ENCODE data around the gene AGA. TPM values are rescaled to one million over a fixed set of nuclear protein-coding genes. Genes with fewer than 3 reads are reported as not detected.

AGA gene
- total and polyA plus RNA-seq, 9 donors = 3.9 to 9.4 (median 6.9) TPM

DNA sequence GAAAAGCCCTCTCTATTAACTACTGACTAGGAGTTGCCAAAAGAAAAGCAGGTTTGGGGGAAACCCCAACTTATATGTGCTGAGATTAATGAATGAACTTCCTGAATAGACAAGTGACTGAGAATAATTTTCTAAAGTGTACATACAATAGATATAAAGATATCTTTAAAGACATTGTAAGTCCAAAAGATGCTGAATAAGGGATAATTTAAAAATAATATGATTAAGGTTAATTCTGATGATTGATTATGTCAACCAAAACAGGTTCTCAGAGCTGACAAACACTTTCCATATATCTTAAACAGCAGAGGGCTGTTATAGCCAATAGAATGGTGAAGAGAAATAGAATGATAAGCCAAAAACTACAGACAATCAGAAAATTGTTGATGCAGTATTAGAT lies 28.6 kb downstream of the AGA start:
- H3K4me1 ChIP-seq (ENCODE audit: control insufficient read depth, insufficient read depth, low read length) = no peaks in the 10 kb centered on the region
- H3K27ac ChIP-seq (ENCODE audit: low read length) = no peak overlapping the region
- H3K9me3 ChIP-seq (replicated peaks; ENCODE audit: control insufficient read depth, low read depth, low read length) = no peaks in the 10 kb centered on the region
- H3K27me3 ChIP-seq (ENCODE audit: control insufficient read depth, insufficient read depth, low read length) = no peaks in the 10 kb centered on the region
- no peak overlapping the region for H3K4me3 ChIP-seq (ENCODE audit: low read length)
- DNase-seq = no peak
- H3K36me3 ChIP-seq (ENCODE audit: control insufficient read depth, insufficient read depth, low read length) = no peaks in the 10 kb centered on the region

DNA sequence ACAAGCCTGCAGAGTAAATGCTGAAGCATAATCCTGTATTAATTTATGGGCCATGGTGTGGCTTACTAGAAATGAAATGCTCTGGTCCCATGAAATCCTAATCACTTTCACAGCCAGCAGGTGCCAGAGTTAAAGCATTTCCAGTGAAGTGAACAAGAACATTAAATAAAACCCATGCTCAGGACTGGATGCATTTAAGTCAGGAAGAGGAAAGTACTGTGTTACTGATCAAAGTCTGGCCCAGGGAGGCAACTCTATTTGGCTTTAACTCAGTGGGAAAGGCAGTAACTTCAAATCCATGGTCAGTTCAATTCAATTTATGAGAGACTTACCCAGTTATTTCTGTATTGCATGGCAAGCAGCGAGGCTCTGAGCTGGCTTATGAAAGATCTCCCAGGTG lies 29.2 kb downstream of the AGA start:
- no peak overlapping the region for H3K4me3 ChIP-seq (ENCODE audit: low read length)
- no peaks in the 10 kb centered on the region for H3K27me3 ChIP-seq (ENCODE audit: control insufficient read depth, insufficient read depth, low read length)
- H3K36me3 ChIP-seq (ENCODE audit: control insufficient read depth, insufficient read depth, low read length) = no peaks in the 10 kb centered on the region
- no peaks in the 10 kb centered on the region for H3K9me3 ChIP-seq (replicated peaks; ENCODE audit: control insufficient read depth, low read depth, low read length)
- WGBS (ENCODE audit: insufficient coverage) = no CpG with 5 or more reads among the region's 1 CpG
- no peaks in the 10 kb centered on the region for H3K4me1 ChIP-seq (ENCODE audit: control insufficient read depth, insufficient read depth, low read length)
- DNase-seq = no peak
- H3K27ac ChIP-seq (ENCODE audit: low read length) = no peak overlapping the region

DNA sequence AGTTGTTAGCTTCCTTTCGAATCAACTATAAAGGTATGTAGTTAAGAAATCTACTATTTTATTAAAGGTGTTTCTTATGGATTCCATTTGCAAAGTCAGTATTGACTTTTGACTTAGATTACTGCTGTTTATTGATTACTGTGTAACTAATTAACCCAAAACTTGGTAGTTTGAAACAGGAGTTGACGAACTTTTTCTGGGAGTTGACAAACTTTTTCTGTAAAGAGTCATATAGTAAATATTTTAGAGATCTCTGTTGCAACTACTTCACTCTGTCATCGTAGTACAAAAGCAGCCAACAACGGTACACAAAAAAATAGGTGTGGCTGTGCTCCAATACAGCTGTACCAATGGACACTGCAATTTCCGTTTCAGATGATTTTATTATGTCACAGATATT lies 30.2 kb downstream of the AGA start:
- DNase-seq = no peak
- no peaks in the 10 kb centered on the region for H3K4me1 ChIP-seq (ENCODE audit: control insufficient read depth, insufficient read depth, low read length)
- no peak overlapping the region for H3K4me3 ChIP-seq (ENCODE audit: low read length)
- no CpG with 5 or more reads among the region's 5 CpGs for WGBS (ENCODE audit: insufficient coverage)
- H3K27ac ChIP-seq (ENCODE audit: low read length) = no peak overlapping the region
- no peaks in the 10 kb centered on the region for H3K27me3 ChIP-seq (ENCODE audit: control insufficient read depth, insufficient read depth, low read length)
- no peaks in the 10 kb centered on the region for H3K9me3 ChIP-seq (replicated peaks; ENCODE audit: control insufficient read depth, low read depth, low read length)
- no peaks in the 10 kb centered on the region for H3K36me3 ChIP-seq (ENCODE audit: control insufficient read depth, insufficient read depth, low read length)

DNA sequence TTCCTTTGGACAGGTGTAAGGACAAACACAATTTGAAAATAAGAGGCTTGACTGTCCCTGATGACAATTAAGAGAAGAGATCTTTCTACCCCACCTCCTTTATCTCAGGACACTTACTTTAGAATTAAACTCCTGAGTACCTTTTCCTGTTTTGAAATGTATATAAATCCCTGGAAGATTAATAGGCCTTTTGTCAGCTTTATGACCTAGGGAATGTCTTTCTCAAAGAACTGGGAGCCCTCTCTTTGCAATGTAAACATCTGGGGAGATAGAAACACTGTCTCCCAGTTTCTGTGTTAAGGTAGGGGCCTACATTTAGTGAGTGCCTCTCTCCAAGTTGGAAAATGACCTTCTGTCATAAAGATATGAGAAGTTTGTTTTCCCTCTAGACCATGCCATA lies 31.7 kb downstream of the AGA start:
- H3K27ac ChIP-seq (ENCODE audit: low read length) = no peak overlapping the region
- no peaks in the 10 kb centered on the region for H3K4me1 ChIP-seq (ENCODE audit: control insufficient read depth, insufficient read depth, low read length)
- DNase-seq = no peak
- H3K9me3 ChIP-seq (replicated peaks; ENCODE audit: control insufficient read depth, low read depth, low read length) = no peaks in the 10 kb centered on the region
- H3K27me3 ChIP-seq (ENCODE audit: control insufficient read depth, insufficient read depth, low read length) = no peaks in the 10 kb centered on the region
- H3K4me3 ChIP-seq (ENCODE audit: low read length) = no peak overlapping the region
- H3K36me3 ChIP-seq (ENCODE audit: control insufficient read depth, insufficient read depth, low read length) = no peaks in the 10 kb centered on the region

DNA sequence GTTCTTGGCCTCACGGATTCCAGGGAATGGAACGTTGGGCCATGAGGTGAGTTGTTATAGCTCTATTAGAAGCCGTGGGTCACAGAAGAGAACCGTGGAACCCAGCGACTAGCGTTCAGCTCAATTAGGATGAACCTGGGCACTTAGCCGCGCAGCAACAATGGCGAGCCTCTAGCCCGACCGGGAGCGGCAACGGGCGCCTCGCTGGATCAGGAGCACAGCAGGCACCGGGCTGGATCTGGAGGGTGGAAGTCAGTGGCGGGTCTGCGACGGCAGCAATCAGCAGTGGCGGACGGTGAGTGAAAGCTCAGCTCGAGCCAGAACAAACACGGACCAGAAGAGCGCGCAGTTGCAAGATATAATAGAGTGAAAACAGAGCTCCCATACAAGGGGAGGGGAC lies 34.2 kb downstream of the AGA start:
- Histone ChIP-seq H3K27me3 (ENCODE audit: control insufficient read depth, insufficient read depth, low read length) (no peaks in the 10 kb centered on the region), H3K9me3 (replicated peaks; ENCODE audit: control insufficient read depth, low read depth, low read length) (no peaks in the 10 kb centered on the region), H3K27ac (ENCODE audit: low read length) (no peak overlapping the region), H3K4me1 (ENCODE audit: control insufficient read depth, insufficient read depth, low read length) (no peaks in the 10 kb centered on the region), H3K4me3 (ENCODE audit: low read length) (no peak overlapping the region), H3K36me3 (ENCODE audit: control insufficient read depth, insufficient read depth, low read length) (no peaks in the 10 kb centered on the region)
- no peak for DNase-seq
- 92% methylated on average over 22 of the region's 25 CpGs for WGBS (ENCODE audit: insufficient coverage)

DNA sequence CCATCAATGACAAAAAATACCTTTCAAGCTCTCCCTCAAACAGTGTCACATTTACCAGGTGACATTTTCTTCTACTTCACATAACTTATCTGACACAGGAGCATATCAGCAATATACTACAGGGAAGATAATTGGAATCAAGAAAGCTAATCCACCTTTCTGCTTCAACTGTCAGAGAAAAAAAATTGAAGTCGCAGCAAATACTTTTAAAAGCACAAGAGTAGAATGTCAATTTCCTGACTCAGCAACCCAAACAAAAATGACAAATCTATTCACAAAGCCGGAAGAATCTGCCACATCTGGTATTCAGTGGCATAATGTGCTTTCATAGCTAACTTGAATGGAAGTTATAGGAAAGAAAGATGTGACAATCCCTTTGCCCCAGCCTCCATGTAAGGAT lies 36.7 kb downstream of the AGA start:
- DNase-seq = no peak
- H3K4me1 ChIP-seq (ENCODE audit: control insufficient read depth, insufficient read depth, low read length) = no peaks in the 10 kb centered on the region
- H3K36me3 ChIP-seq (ENCODE audit: control insufficient read depth, insufficient read depth, low read length) = no peaks in the 10 kb centered on the region
- H3K27ac ChIP-seq (ENCODE audit: low read length) = no peak overlapping the region
- no peaks in the 10 kb centered on the region for H3K27me3 ChIP-seq (ENCODE audit: control insufficient read depth, insufficient read depth, low read length)
- no peak overlapping the region for H3K4me3 ChIP-seq (ENCODE audit: low read length)
- no CpG with 5 or more reads among the region's 2 CpGs for WGBS (ENCODE audit: insufficient coverage)
- H3K9me3 ChIP-seq (replicated peaks; ENCODE audit: control insufficient read depth, low read depth, low read length) = no peaks in the 10 kb centered on the region

DNA sequence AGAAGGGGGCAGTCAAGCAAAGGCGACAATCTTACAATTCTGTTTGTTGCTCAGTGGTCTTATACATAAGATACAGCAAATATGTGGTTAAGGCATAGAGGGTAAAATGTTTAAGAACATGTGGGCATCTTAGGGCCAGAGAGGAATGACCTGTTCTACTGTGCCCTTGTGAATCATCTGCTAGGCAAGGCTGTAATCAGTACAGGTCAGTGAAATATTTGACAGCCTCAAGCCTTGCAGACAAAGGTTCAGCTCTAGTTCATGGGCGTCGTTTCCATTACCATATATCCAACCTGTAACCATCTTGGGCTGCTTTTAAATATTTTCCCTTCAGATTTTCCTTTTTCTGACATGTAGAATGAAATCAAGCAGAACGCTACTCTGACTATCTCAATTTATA lies 37.3 kb downstream of the AGA start:
- DNase-seq = no peak
- Histone ChIP-seq H3K4me3 (ENCODE audit: low read length) (no peak overlapping the region), H3K9me3 (replicated peaks; ENCODE audit: control insufficient read depth, low read depth, low read length) (no peaks in the 10 kb centered on the region), H3K4me1 (ENCODE audit: control insufficient read depth, insufficient read depth, low read length) (no peaks in the 10 kb centered on the region), H3K27ac (ENCODE audit: low read length) (no peak overlapping the region), H3K27me3 (ENCODE audit: control insufficient read depth, insufficient read depth, low read length) (no peaks in the 10 kb centered on the region), H3K36me3 (ENCODE audit: control insufficient read depth, insufficient read depth, low read length) (no peaks in the 10 kb centered on the region)
- WGBS (ENCODE audit: insufficient coverage) = 71% methylated on average over 3 of the region's 4 CpGs

DNA sequence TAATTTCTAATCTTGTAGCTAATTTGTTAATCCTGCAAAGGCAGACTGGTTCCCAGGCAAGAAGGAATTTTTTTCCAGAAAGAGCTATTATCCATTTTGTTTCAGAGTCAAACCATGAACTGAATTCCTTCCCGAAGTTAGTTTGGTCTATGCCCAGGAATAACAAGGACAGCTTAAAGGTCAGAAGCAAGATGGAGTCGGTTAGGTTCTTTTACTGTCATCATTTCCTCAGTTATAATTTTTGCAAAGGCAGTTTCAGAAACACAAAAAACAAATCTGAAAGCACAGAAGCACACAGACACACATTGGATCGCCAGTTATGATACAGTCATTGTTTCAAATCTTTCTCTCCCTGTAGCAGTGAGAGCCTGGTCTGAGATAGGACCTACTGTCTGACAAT lies 37.9 kb downstream of the AGA start:
- 100% methylated on average over 1 of the region's 3 CpGs for WGBS (ENCODE audit: insufficient coverage)
- H3K9me3 ChIP-seq (replicated peaks; ENCODE audit: control insufficient read depth, low read depth, low read length) = no peaks in the 10 kb centered on the region
- no peaks in the 10 kb centered on the region for H3K4me1 ChIP-seq (ENCODE audit: control insufficient read depth, insufficient read depth, low read length)
- H3K27ac ChIP-seq (ENCODE audit: low read length) = no peak overlapping the region
- H3K4me3 ChIP-seq (ENCODE audit: low read length) = no peak overlapping the region
- H3K36me3 ChIP-seq (ENCODE audit: control insufficient read depth, insufficient read depth, low read length) = no peaks in the 10 kb centered on the region
- H3K27me3 ChIP-seq (ENCODE audit: control insufficient read depth, insufficient read depth, low read length) = no peaks in the 10 kb centered on the region
- DNase-seq = no peak

DNA sequence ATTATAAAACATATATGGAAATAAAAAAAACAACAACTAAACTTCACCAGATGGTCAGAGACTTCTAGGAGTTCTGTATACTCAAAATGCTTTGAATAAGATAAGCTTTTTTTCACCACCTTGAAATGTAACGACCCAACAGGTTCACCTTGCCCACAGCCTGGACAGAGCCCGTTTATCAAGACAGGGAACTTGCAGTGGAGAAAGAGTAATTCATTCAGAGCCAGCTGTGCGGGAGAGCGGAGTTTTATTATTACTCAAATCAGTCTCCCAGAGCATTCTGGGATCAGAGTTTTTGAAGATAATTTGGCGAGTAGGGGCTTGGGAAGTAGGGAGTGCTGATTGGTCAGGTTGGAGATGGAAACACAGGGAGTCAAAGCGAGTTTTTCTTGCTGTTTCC lies 38.5 kb downstream of the AGA start:
- WGBS (ENCODE audit: insufficient coverage) = 72% methylated on average over 3 of the region's 6 CpGs
- no peaks in the 10 kb centered on the region for H3K27me3 ChIP-seq (ENCODE audit: control insufficient read depth, insufficient read depth, low read length)

DNA sequence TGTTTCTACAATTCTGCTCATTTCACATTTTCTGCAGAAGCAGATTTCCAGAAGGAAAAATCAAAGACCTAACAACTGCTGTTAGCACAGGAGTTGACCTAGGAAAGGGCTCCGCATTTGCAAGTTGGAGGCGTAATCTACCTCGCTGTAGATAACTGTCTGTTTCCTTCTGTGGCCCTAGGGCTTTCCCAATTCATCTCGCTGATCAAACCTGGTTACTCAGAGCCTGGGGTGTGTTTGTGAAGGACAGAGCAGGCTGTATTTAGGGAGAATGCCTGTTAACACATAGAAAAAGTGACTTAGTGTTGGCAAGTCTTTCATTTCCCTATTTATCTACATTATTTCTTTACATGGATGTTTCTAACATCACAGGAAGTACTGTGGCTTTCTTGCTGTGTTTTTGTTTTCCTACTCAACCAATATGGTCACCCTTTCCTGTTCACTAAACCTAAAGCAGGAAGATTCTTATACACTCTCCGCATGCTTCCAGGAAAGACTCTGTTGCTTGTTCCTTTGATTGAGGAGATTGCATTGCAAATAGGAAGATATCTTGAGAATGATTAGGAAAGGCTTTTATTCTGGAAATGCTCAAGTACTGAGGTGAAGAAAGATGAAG lies 40.5 kb downstream of the AGA start:
- 67% methylated on average over 1 of the region's 5 CpGs for WGBS (ENCODE audit: insufficient coverage)
- Histone ChIP-seq H3K4me1 (ENCODE audit: control insufficient read depth, insufficient read depth, low read length) (no peaks in the 10 kb centered on the region), H3K27ac (ENCODE audit: low read length) (no peak overlapping the region), H3K4me3 (ENCODE audit: low read length) (no peak overlapping the region), H3K9me3 (replicated peaks; ENCODE audit: control insufficient read depth, low read depth, low read length) (no peaks in the 10 kb centered on the region), H3K36me3 (ENCODE audit: control insufficient read depth, insufficient read depth, low read length) (no peaks in the 10 kb centered on the region), H3K27me3 (ENCODE audit: control insufficient read depth, insufficient read depth, low read length) (no peaks in the 10 kb centered on the region)
- DNase-seq = no peak

More for the DNA sequence above, 38.5 kb downstream of the AGA start:
- DNase-seq = no peak
- H3K4me1 ChIP-seq (ENCODE audit: control insufficient read depth, insufficient read depth, low read length) = no peaks in the 10 kb centered on the region
- H3K4me3 ChIP-seq (ENCODE audit: low read length) = no peak overlapping the region
- H3K9me3 ChIP-seq (replicated peaks; ENCODE audit: control insufficient read depth, low read depth, low read length) = no peaks in the 10 kb centered on the region
- H3K36me3 ChIP-seq (ENCODE audit: control insufficient read depth, insufficient read depth, low read length) = no peaks in the 10 kb centered on the region
- no peak overlapping the region for H3K27ac ChIP-seq (ENCODE audit: low read length)

DNA sequence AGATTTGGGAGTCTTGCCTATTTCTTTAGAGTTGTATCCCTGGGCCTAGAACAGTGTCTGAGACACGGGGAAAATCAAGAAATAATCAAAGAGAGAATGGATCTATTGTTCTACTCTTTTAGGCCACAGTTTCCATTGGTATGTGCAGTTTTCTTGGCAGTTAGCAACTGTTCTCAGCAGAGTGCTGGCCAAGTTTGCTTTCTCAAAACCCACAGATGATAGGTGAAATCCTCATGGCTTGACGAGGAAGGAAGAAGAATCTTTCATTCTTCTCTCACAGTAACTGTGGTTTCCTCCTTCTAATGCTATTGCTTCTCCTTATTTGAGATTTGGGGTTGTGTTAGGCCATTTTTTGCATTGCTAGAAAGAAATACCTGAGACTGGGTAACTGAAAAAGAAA lies 42.2 kb downstream of the AGA start:
- WGBS (ENCODE audit: insufficient coverage) = no CpG with 5 or more reads among the region's 2 CpGs
- no peak for DNase-seq

More for the DNA sequence above, 42.2 kb downstream of the AGA start:
- Histone ChIP-seq H3K27ac (ENCODE audit: low read length) (no peak overlapping the region), H3K27me3 (ENCODE audit: control insufficient read depth, insufficient read depth, low read length) (no peaks in the 10 kb centered on the region), H3K4me3 (ENCODE audit: low read length) (no peak overlapping the region), H3K9me3 (replicated peaks; ENCODE audit: control insufficient read depth, low read depth, low read length) (no peaks in the 10 kb centered on the region), H3K4me1 (ENCODE audit: control insufficient read depth, insufficient read depth, low read length) (no peaks in the 10 kb centered on the region), H3K36me3 (ENCODE audit: control insufficient read depth, insufficient read depth, low read length) (no peaks in the 10 kb centered on the region)
